Trophoblast cell (in vitro differentiated cells and primary cell): ENCODE data around the gene CHPT1.
"Not testable (repeated sequence)": the region's sequence is repeated elsewhere in the genome, so short reads cannot be mapped to it uniquely, and the experiment has no call there.

Experiments used
- DNase-seq, 2 donors: peaks; one replicate each; pipeline ENCODE4 v3.0.0-alpha.2; 2016
- H2AFZ ChIP-seq: 2 replicates; pipeline ENCODE4 v1.6.1; 2013; ENCODE audit warnings: low read length, moderate library complexity, mild to moderate bottlenecking; ENCODE audit not compliant: insufficient read depth, poor library complexity
- H2AK5ac ChIP-seq: 2 replicates; pipeline ENCODE4 v1.6.1; 2013; ENCODE audit warnings: mild to moderate bottlenecking, low read length
- H2BK120ac ChIP-seq: 2 replicates; pipeline ENCODE4 v1.6.1; 2013; ENCODE audit warnings: low read length, mild to moderate bottlenecking, moderate library complexity; ENCODE audit not compliant: insufficient read depth, poor library complexity
- H2BK12ac ChIP-seq: 2 replicates; pipeline ENCODE4 v1.6.1; 2013; ENCODE audit warnings: mild to moderate bottlenecking, low read length, moderate library complexity
- H2BK5ac ChIP-seq: 2 replicates; pipeline ENCODE4 v1.6.1; 2013; ENCODE audit warnings: low read length, low read depth, moderate library complexity, mild to moderate bottlenecking; ENCODE audit not compliant: poor library complexity
- H3K14ac ChIP-seq: 2 replicates; pipeline ENCODE4 v1.6.1; 2013; ENCODE audit warnings: mild to moderate bottlenecking, low read length
- H3K18ac ChIP-seq: 2 replicates; pipeline ENCODE4 v1.6.1; 2013; ENCODE audit warnings: mild to moderate bottlenecking, low read length
- H3K23ac ChIP-seq: 2 replicates; pipeline ENCODE4 v1.6.1; 2013; ENCODE audit warnings: low read length
- H3K27ac ChIP-seq: 2 replicates; pipeline ENCODE4 v1.5.1; 2013; ENCODE audit warnings: low read depth, mild to moderate bottlenecking, inconsistent platforms, low read length, moderate library complexity
- H3K27me3 ChIP-seq: 2 replicates; pipeline ENCODE4 v1.6.1; 2013; ENCODE audit warnings: inconsistent platforms, mild to moderate bottlenecking, low read length, moderate library complexity; ENCODE audit not compliant: insufficient read depth
- H3K36me3 ChIP-seq, 2 experiments: 1 replicate in 1 of 2; 2 replicates in 1 of 2; pipeline ENCODE4 v1.6.1; 2013; ENCODE audit warnings: low read length in 2 of 2, mild to moderate bottlenecking in 2 of 2, moderate library complexity in 1 of 2; ENCODE audit not compliant: insufficient read depth in 2 of 2, control insufficient read depth in 1 of 2
- H3K4ac ChIP-seq: 2 replicates; pipeline ENCODE4 v1.6.1; 2013; ENCODE audit warnings: low read depth, mild to moderate bottlenecking, low read length, moderate library complexity
- H3K4me1 ChIP-seq, 2 experiments: 1 replicate in 1 of 2; 2 replicates in 1 of 2; pipeline ENCODE4 v1.6.1; 2013; ENCODE audit warnings: low read length in 2 of 2, mild to moderate bottlenecking in 2 of 2, moderate library complexity in 1 of 2; ENCODE audit not compliant: insufficient read depth in 2 of 2, control insufficient read depth in 1 of 2
- H3K4me2 ChIP-seq: 2 replicates; pipeline ENCODE4 v1.6.1; 2013; ENCODE audit warnings: inconsistent platforms, mild to moderate bottlenecking, low read length, moderate library complexity
- H3K4me3 ChIP-seq: 2 replicates; pipeline ENCODE4 v1.5.1; 2013; ENCODE audit warnings: mild to moderate bottlenecking, low read depth, low read length, inconsistent platforms
- H3K79me1 ChIP-seq: one replicate; pipeline ENCODE4 v1.6.1; 2013; ENCODE audit warnings: low read length
- H3K79me2 ChIP-seq: 2 replicates; pipeline ENCODE4 v1.6.1; 2013; ENCODE audit warnings: low read length, mild to moderate bottlenecking; ENCODE audit not compliant: control insufficient read depth, insufficient read depth, poor library complexity
- H3K9ac ChIP-seq: 2 replicates; pipeline ENCODE4 v1.6.1; 2013; ENCODE audit warnings: mild to moderate bottlenecking, low read length
- H3K9me3 ChIP-seq: 2 replicates; pipeline ENCODE4 v1.6.1; 2013; ENCODE audit warnings: low read depth, mild to moderate bottlenecking, control low read depth, inconsistent platforms, low read length; ENCODE audit not compliant: insufficient read depth
- H4K12ac ChIP-seq: 2 replicates; pipeline ENCODE4 v1.6.1; 2013; ENCODE audit warnings: low read depth, mild to moderate bottlenecking, low read length, moderate library complexity
- H4K8ac ChIP-seq: 2 replicates; pipeline ENCODE4 v1.6.1; 2013; ENCODE audit warnings: low read depth, mild to moderate bottlenecking, low read length, moderate library complexity
- H4K91ac ChIP-seq: one replicate; pipeline ENCODE4 v1.6.1; 2013; ENCODE audit warnings: low read depth, mild to moderate bottlenecking, low read length, moderate library complexity
- WGBS: extraction: QIAGEN DNeasy Blood & Tissue Kit; methylation state at CpG from one replicate; pipeline ENCODE4 v1.1.7; 2013; ENCODE audit warnings: missing lambda C conversion rate; ENCODE audit not compliant: insufficient read length, insufficient coverage; ENCODE audit errors: extremely low coverage; 5-methylcytosine and 5-hydroxymethylcytosine counted together

CHPT1 gene

GRCh38 chr12:101681627-101682026 lies 15.8 kb upstream of the CHPT1 start:
- H3K27me3 ChIP-seq, H2AK5ac ChIP-seq, H4K12ac ChIP-seq, H3K79me2 ChIP-seq, H2BK5ac ChIP-seq, H3K36me3 ChIP-seq, H4K8ac ChIP-seq, H4K91ac ChIP-seq, H3K4me1 ChIP-seq, H3K9me3 ChIP-seq, H3K14ac ChIP-seq, H2BK12ac ChIP-seq, H2BK120ac ChIP-seq, H3K4me3 ChIP-seq, H3K23ac ChIP-seq, H2AFZ ChIP-seq, DNase-seq, H3K18ac ChIP-seq, H3K4ac ChIP-seq, H3K4me2 ChIP-seq, H3K79me1 ChIP-seq, H3K9ac ChIP-seq, H3K27ac ChIP-seq: not testable (repeated sequence)
- no CpG with 5 or more reads among the region's 6 CpGs for WGBS

- Histone ChIP-seq H2BK120ac (no peak overlapping the region), H2AFZ (no peak overlapping the region), H3K9ac (no peak overlapping the region), H4K91ac (no peak overlapping the region), H3K4ac (no peak overlapping the region), H3K36me3 (no peaks in the 10 kb centered on the region), H3K9me3 (no peaks in the 10 kb centered on the region), H3K18ac (no peak overlapping the region), H3K27ac (no peak overlapping the region), H3K23ac (no peak overlapping the region), H4K8ac (no peak overlapping the region), H2BK5ac (no peak overlapping the region), H3K14ac (no peak overlapping the region), H3K79me1 (no peaks in the 10 kb centered on the region), H3K79me2 (no peaks in the 10 kb centered on the region), H4K12ac (no peak overlapping the region), H3K4me2 (no peak overlapping the region), H2BK12ac (no peak overlapping the region), H2AK5ac (no peak overlapping the region), H3K4me1 (no peaks in the 10 kb centered on the region), H3K4me3 (no peak overlapping the region), H3K27me3 (no peaks in the 10 kb centered on the region)
- no CpG with 5 or more reads among the region's 1 CpG for WGBS
- no peak for DNase-seq
Observed at GRCh38 chr12:101685092-101685491, 12.3 kb upstream of the CHPT1 start.

- H2BK5ac ChIP-seq: no peak overlapping the region
- no peaks in the 10 kb centered on the region for H3K4me1 ChIP-seq
- no peak for DNase-seq
- no peak overlapping the region for H3K27ac ChIP-seq
- no peaks in the 10 kb centered on the region for H3K79me2 ChIP-seq
- no peak overlapping the region for H4K8ac ChIP-seq
- no peak overlapping the region for H4K91ac ChIP-seq
- no peaks in the 10 kb centered on the region for H3K79me1 ChIP-seq
- H2BK120ac ChIP-seq: no peak overlapping the region
- H3K23ac ChIP-seq: no peak overlapping the region
- H4K12ac ChIP-seq: no peak overlapping the region
- no peak overlapping the region for H3K18ac ChIP-seq
- no peaks in the 10 kb centered on the region for H3K27me3 ChIP-seq
- no peak overlapping the region for H3K4me2 ChIP-seq
- H3K9ac ChIP-seq: no peak overlapping the region
- H3K36me3 ChIP-seq: no peaks in the 10 kb centered on the region
- no peak overlapping the region for H3K4ac ChIP-seq
- no peak overlapping the region for H2AFZ ChIP-seq
- H3K9me3 ChIP-seq: no peaks in the 10 kb centered on the region
- H3K4me3 ChIP-seq: no peak overlapping the region
- no peak overlapping the region for H2BK12ac ChIP-seq
- no CpG with 5 or more reads among the region's 1 CpG for WGBS
- no peak overlapping the region for H2AK5ac ChIP-seq
- no peak overlapping the region for H3K14ac ChIP-seq
Observed at GRCh38 chr12:101686176-101686575, 11.3 kb upstream of the CHPT1 start.

GRCh38 chr12:101690544-101691098 lies 6.8 kb upstream of the CHPT1 start:
- no peak overlapping the region for H2BK120ac ChIP-seq
- no peak overlapping the region for H3K14ac ChIP-seq
- H3K23ac ChIP-seq: no peak overlapping the region
- H3K4me1 ChIP-seq: no peaks in the 10 kb centered on the region
- H2BK5ac ChIP-seq: no peak overlapping the region
- no peak overlapping the region for H2BK12ac ChIP-seq
- no peak overlapping the region for H4K8ac ChIP-seq
- H3K79me2 ChIP-seq: no peaks in the 10 kb centered on the region
- H3K4me3 ChIP-seq: no peak overlapping the region
- no peak overlapping the region for H4K12ac ChIP-seq
- H2AFZ ChIP-seq: no peak overlapping the region
- H3K9me3 ChIP-seq: no peaks in the 10 kb centered on the region
- no peaks in the 10 kb centered on the region for H3K36me3 ChIP-seq
- no peak overlapping the region for H3K9ac ChIP-seq
- no peak for DNase-seq
- no peak overlapping the region for H3K27ac ChIP-seq
- no peaks in the 10 kb centered on the region for H3K27me3 ChIP-seq
- no peak overlapping the region for H3K4me2 ChIP-seq
- no peak overlapping the region for H2AK5ac ChIP-seq
- no CpG with 5 or more reads among the region's 3 CpGs for WGBS
- H3K79me1 ChIP-seq: no peaks in the 10 kb centered on the region
- no peak overlapping the region for H3K18ac ChIP-seq
- H4K91ac ChIP-seq: no peak overlapping the region
- H3K4ac ChIP-seq: no peak overlapping the region
